CD4-positive, alpha-beta T cell treated with Interferon gamma for 1 hour (primary cell): Measurements from ENCODE around the gene PID1.

Source experiments
- DNase-seq: peaks from one replicate; pipeline ENCODE4 v3.0.0-alpha.2; 2020

The PID1 gene

DNA sequence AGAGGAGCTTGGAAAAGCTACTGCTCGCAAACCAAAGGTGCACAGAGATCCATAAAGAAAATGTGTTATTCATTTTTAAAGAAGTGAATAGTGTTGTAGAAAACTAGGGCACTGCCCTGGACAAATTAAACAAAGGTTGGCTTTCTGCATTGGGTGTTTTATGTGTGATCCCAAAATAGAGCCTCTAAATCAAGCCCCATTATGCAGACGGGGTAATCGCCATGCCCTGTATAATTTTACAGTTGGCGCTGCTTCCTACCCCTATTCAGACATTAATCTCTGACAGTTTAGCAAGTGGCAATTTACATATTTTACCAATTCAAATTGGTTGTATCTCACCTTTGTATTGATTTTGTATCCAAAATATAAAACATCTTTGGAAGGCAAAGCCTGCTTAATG lies 109.1 kb downstream of the PID1 start:
- DNase-seq, result no peak

DNA sequence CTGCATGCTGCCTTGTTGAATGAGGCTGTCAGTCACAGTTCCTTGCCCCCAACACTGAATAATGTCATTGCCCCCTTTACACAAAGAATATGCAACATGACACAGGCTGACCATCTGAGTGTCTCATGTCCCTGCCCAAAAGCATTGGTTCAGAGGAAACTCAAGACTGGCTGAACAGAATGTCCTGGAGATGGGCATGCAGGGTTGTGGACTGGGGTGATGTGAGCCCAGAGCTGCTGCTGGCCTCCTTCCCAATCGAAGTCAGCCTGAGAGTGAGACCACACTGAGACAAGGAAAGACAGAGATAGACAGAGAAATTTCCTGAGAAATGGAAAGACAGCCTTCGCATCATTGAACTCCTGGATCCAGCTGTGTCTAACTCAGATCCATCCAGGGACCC lies 110.1 kb downstream of the PID1 start:
- DNase-seq, result no peak

DNA sequence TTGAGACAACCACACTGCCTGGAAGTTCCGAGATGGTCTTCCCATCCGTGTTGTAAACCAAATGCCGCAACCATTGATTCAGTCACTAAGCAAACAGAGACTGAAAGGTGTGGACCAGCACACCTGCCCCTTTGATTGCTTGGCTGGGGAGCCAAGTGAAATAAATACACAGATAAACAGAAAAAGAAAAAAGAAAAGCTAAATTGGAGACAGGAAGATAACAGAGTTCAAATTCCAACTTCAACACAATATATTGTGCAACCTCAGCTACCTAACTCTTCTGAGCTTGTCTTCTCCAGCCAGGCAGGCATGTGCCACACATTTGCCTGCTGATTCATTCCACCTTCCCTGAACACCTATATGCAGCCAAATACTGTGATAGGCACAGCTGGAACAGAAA lies 110.9 kb downstream of the PID1 start:
- DNase-seq, result no peak

DNA sequence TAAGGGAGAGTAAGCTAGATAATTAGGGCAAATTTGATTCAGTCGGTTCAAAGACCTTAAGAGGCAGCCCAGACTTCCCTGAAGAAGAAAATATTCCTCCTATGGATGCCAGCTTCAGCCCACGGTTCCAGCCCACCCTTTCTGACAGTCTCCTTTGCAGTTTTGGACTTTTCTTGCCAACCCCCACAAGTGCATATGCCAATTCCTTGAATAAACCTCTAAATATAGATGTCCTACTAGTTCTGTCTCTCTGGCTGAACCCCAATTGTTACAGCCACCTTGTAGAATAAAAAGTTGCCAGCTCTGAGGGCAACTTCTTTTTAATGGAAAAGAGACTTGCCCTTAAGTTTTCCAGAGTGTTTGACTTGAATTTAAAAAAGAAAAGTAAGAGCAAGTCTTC lies 111.7 kb downstream of the PID1 start:
- no peak for DNase-seq

DNA sequence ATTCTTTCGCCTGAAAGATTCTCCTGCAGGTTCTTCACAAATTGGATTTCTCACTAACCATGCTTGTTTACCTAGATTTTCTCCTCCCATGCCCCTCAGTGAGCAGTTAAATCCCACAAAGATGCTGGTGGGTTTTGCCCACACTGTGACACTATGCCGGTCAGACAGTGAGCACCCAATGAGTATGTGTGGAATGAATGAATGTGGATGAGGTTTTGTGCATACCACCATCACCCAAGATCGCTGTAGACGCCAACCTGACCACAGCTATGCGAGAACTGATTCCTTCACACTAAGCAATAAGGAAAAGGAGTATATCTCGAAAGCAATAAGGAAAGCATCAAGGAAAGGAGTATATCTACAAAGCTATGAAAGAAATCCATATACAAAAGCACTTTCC lies 116.7 kb downstream of the PID1 start:
- DNase-seq, result no peak

DNA sequence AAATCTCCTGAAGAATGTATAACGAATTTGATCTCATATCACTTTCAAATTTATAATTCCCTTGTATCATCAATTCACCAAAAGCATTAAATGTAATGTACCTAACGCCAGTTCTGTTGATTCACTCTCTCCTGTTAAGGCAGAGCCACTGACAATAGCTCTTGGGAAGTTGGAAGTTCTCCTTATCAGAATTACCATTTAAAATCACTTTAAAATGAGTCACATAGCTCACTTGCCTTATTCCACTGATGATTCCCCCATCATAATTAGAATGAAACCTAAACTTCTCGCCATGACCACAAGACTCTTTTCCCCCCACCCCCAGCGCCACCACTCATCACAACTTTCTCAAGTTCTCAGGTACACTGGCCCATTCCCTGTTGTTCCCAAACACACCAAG lies 117.1 kb downstream of the PID1 start:
- DNase-seq, result no peak

DNA sequence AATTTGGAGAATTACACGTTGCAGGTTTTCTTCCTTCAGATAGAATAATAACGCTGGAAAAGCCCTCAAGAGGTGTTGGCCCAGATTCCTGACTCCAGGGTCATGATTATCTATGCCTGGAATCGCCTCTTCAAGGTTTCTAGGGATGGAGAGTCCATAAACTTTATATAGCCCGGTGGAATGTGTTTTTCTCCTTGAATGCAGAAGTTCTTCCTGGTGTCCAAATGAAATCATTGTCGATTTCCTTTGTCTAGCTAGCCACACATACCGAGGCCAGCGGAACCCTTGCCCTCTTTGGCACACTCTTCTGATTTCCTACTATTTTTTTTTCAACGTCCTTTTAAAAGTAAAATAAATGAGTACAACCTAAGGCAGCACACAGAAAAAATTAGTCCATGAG lies 117.8 kb downstream of the PID1 start:
- DNase-seq, result no peak

DNA sequence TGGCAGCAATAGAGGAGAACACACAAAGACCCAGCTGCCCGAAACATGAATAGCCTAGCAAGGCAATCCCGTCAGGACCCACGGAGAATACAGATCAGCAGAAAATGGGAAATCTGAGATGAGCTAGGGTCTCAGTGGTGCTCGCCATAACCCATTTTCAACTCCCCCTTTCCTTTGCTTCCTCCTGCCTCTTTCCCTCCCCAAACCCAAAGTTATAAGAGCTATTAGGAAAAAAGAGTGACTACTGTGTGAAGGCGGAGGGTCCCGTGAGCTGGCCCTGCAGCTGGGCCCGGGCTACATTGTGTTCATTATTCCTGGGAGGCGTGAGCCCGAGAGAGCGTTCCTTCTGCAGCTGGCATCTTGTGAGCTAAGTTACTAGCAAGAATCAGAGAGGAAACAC lies 118.4 kb downstream of the PID1 start:
- no peak for DNase-seq

DNA sequence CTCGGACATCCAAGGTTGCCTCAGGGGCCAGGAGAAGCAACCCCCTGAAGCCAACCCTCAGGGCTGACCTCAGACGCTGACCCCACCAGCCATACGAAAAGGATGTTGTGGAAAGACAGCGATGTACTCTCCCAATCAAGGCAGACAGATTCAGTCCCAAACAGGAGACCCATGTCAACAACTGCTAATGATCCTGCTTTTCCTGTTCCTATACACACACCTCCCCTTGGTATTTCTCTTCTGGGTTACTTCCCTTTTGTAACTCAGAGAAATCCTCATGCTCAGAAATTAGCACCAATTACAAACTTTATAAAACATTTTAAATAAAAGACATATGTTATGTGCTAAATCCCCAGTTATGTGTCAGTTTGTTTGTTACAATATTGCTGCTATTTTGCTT lies 120.8 kb downstream of the PID1 start:
- DNase-seq, result no peak

DNA sequence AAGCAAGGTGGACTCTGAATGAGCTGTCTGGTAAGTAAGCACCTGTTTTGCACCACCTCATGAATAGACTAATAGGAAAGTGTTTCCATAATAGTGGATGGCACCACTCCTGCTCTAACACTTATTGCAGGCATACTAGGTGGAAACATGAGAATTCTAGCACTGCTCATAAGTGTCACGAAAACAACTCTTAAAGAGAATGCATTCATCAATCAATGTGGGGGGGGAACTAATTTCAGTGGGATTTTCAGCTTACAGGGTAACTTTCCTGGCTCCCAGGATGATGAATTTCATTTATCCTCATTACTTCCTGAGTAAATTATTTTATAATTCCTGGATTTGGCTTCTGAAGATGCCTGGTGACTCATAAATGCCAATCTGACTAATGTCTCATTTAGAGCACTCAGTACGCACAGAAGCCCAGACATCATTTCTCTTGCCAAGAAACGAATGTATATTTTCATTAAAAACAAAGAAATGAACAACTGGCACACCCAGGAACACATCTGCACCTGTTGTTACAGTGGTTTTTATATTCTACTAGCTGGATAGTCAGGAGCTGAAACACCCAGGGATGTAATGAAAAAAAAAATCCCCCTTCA lies 129.6 kb downstream of the PID1 start:
- no peak for DNase-seq

DNA sequence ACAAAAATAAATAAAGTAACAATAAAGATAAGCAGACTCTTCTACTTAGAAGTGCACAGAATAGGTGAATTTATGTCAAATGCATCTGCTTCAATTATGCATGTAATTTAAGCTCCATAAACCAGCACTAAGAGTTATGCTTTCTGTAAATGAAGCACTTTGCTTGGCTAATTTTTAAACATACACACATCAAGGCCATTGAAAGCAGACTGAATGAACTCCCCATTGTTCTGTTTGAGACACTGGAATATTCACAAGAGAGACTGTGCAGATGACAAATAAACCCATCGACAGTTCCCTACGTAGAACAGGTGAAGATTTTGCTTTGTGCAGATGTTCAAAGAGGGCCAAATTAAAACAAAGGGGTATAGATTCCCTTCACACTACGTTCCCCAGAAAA lies 133.4 kb downstream of the PID1 start:
- no peak for DNase-seq

DNA sequence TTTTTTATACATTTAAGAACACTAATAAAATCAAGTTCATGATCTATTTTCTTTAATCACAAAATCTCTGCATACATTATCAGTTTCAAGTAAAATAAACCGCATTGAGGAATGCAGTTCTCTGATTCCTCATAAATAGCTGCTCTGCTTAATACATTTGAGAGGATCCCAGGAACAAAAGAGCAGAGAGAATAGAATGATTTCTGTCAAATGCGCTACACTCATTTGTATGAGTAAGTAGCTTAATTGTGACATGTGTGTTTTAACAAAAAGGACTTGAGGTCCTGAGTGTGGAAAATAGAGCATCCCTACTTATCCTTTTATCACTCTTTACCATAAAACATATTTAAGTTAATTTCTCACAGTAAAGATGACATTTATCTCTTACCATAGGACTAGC lies 134.0 kb downstream of the PID1 start:
- no peak for DNase-seq

DNA sequence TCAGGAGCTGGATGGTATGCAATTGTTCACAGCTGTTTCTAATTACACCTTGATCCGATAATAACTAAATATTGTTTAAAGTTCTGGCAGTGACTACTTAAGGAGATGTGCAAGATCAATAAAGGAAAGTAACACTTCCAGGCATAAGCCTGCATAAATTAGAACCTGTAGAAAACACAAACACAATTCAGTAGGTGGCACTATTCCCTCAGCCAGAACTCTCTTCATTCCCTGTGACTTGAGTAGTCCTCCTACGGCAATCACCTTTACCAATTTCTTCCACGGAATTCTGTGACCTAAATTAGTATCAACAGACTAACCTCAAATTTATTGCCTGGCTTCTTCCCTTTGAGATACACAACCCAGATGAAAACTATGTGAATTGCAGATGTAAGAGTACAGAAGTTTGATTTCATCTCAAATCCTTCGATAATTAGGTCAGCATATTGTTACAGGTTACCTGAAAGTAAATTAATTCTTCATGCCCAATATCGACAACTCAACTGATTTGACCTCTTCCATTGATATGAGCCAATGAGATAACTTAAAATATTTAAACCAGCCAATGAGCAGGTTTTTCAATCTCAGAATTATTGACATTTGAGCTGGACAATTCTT lies 137.8 kb downstream of the PID1 start:
- no peak for DNase-seq

DNA sequence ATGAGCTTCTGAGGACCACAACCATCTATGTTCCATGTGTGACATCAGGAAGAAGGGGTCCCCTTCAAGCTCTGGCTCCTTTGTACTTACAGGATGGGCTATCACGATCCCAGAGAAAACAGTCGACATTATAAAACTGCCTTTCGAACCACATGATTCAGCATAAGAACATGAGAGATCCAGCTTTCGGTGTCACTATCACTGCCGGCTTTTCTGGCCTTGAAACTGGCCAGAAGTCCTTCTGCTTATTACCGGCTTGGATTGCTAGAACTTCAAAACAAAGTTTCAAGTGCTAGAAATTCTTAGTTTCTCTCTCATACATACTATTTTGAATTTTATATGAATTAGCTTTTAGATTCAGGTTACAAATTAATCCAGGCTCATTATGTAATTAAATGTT lies 138.9 kb downstream of the PID1 start:
- DNase-seq, result no peak

DNA sequence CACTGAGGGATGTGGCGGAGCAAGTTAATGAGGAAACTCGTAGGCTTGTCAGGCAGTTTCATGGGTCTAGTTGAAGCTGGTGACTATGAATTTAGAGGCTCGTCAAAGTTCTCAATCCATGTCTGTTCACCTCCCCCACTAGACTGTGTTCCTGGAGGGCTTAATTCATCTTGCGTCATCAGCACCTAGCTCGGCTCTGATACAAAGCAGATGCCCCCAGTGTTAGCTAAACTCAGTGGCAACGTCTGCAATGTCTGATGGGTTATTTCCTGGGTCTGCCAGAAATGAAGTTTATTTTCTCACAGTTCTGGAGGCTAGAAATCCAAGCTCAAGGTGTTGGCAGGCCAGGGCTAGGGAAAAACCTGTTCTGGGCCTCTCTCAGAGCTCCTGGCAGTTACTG lies 140.6 kb downstream of the PID1 start:
- DNase-seq, result no peak

DNA sequence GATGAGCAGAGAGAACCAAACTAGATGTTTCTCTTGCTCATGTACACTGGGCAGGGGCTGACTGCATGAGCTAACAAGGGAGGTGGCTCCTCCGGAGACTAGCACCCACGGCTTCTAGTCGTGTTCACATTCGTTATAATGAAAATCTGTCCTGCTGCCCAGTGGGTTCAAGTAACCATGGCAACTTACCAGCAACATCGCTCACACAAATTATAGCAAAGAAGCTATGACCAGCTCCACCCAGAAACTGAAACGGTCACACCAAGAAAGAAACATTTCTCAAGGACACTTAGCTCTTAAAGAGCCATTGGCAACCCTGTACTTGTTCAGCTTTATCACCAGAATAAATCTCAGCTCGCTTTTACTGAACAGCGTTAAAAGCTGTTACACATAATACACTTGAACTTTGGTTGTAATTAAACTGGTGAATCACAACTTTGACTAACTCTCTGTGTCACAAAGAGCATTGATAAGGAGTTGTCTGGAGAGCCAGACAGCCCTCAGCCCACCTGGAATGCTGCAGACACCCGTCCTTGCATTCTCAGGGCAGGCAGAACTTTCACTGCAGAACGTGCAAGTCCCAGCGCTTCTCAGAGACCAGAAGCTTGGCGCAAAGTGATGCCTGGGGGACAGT lies 141.2 kb downstream of the PID1 start:
- DNase-seq, result no peak

DNA sequence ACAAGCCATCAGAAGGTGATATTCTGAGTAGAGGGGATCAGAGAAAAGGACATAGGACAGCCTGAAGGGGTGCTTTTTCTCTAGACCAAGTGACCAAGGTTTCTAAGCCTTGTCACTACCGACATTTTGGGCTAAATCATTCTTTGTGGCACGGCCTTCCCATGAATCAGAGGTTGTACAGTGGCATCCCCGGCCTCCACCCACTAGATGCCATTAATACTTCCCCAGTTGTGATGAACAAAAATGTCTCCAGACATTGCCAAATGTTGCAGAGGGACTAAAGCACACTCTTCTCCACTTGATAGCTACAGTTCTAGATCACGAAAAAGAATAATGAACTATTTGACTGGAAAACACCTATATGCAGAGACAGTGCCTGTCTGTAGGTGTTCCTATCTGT lies 143.6 kb downstream of the PID1 start:
- no peak for DNase-seq

DNA sequence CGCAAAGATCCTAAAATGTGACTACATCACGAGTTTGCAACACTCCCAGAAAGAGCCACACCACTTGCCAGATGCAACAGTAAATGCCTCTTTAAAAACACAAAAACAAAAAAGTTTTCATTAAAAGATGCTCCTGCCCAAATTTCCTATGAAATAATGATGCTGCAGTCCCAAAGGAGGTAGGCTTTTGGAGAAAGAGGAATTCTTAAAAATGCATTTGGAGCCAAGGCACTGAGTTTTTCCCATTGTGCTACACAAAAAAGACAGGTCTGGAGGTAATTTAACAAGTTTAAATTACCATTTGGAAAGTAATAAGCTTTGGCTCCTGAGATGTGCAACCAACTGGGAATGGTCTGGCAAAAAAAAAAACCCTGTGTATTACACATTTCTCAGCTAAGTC lies 145.0 kb downstream of the PID1 start:
- DNase-seq, result no peak

DNA sequence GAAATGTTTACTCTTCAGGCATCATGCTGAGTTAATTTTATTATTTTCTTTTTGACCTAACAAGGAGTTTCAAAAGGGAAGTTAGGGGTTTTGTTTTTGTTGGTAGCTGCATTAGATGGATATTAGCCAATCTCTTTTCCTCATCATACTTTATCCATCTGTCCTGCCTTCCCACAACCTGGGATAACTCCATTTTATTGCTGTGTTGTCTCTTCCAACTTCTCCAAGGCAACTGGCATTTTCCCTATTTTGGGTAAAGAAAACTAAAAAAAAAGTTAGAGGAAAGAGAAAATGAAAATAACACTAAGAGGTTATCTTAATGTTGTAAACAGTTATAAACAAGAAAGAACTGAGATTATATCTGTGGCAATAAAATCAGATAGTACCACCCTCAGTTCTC lies 147.0 kb downstream of the PID1 start:
- no peak for DNase-seq

DNA sequence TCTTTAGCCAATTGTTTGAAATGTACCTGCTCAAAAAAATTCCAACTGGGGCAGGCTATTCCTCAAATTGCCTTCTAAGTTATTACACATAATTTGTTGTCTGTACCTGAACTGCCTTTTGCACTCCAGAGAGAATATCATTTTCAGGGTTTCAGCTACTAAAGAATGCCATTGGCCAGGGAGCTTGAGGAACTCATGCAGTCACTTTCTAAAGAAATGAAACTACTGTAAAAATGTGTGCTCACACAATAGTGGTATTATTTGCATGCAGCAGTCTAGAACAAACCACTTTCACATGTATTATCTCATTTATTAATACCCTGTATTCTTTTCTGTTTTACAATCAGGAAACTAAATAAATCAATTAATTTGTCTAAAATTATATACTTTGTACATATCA lies 152.2 kb downstream of the PID1 start:
- DNase-seq, result no peak

DNA sequence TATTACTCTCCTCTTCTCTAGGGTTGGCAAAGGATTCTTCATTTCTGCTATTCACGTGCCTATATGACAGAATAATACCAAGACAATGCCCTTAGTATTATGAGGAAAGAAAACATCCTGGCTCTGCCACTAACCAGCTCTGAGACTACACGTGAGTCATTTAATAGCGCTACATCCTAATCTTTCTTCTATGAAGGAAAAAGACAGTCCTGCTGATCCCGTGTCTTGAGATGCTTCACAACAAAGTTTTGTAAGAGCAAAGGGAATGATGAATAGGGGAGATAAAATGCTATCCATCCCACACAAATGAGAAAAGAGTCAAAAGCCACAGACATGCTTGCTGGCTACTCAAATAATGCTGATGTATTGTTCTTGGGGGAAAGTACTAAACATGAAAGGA lies 152.8 kb downstream of the PID1 start:
- DNase-seq, result no peak

DNA sequence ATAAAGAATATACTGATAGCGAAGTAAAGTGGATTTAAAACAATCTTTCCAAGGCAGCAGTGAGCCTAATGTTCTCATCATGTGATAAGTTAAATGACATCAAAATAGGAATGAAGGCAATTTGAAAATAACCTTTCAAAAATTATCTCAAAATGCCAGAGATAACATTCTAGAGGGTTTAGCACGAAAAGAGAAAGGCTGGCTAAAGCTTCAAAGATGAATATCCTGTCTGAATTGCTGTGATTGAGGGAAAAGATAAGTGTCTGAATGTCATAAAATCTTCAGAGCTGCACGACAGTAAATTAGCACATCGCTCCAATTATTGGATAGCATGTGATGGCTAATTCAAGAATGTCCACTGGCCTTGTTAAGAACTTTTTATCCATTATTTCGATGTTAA lies 159.3 kb downstream of the PID1 start:
- DNase-seq, result no peak

DNA sequence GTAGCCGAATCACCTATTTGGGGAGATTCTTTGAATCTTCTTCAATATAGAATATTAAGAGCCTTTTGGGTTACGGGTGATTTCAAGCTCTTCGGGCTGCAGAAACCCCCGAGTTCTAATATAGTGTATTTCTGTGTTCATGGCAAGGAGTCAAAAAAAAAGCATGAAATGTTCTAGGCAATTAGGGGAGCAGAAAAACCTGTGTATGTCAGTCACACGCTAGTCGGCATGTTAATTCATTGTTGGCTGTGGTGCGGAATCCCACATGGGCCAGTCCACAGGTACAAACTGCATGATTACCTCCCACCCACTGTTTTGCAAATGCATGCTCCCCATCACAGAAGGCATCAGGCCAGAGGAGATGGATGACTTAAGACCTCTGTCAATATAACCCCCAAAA lies 161.9 kb downstream of the PID1 start:
- DNase-seq, result no peak

DNA sequence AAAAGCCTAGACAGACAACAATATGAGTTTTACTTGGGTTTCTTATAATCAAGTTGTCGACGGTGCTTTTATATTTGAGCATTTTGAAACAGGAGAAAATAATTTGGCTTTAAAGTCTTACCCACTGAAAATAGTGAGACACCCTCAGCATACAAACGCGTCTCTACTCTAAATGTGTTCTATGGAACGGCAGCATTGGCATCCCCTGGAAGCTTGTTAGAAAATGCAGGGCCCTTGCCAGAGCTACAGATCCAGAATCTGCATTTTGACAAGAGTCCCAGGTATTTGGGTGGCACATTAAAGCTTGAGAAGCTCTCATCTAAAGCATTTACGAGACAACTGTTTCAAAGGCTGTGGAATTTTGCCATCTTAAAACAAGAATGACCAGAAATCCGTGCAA lies 163.5 kb downstream of the PID1 start:
- DNase-seq, result no peak

DNA sequence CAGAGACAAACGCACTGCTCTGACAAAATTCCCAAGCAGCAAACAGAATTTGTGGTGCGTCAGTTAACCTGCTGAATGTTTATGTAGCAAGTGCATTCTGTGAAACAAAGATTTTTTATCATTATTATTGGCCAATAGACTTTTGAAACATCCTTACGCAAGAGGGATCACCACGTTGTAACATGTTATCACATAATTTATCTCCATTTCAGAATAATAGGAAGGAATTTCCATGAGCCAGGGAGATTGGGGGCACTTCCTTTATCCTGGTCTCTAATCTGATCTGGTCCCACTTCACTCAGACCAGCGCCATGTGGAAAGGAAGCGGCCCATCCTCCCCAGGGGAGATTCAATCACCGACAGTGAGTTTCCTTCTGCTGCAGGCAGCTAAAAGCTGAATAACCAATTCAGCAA lies 166.1 kb downstream of the PID1 start:
- no peak for DNase-seq
